Aorta (tissue), 5 donors: ENCODE data around the gene THRB. TPM values are rescaled to one million over a fixed set of nuclear protein-coding genes. Genes with fewer than 3 reads are reported as not detected.
A peak's percentile ranks its signal among the peaks of the same experiment; 100 is the strongest.

Experiments used
- ATAC-seq: fragments of 200-7000 bp; cut with Tn5 transposase; one replicate; pipeline ENCODE4 v1.9.1; 2022; ENCODE audit warnings: moderate library complexity; ENCODE audit not compliant: low FRiP score
- DNase-seq, 2 donors: peaks; one replicate each; pipeline ENCODE4 v3.0.0-alpha.2; 2020
- H3K27ac ChIP-seq, 2 donors: one replicate each; pipeline ENCODE4 v1.5.1; 2013; ENCODE audit warnings: low read length in 2 of 2, mild to moderate bottlenecking in 2 of 2, moderate library complexity in 2 of 2, control low read depth in 1 of 2, inconsistent platforms in 1 of 2, low read depth in 1 of 2
- H3K27me3 ChIP-seq, 2 donors: one replicate each; pipeline ENCODE4 v1.6.1; 2013; ENCODE audit warnings: control low read depth in 1 of 2, low read length in 1 of 2, mild to moderate bottlenecking in 1 of 2, moderate library complexity in 1 of 2; ENCODE audit not compliant: insufficient read depth in 2 of 2, control insufficient read depth in 1 of 2
- H3K36me3 ChIP-seq, 2 donors: one replicate each; pipeline ENCODE4 v1.6.1; 2013; ENCODE audit warnings: control low read depth in 1 of 2, low read length in 1 of 2, mild to moderate bottlenecking in 1 of 2; ENCODE audit not compliant: insufficient read depth in 2 of 2, control insufficient read depth in 1 of 2
- H3K4me1 ChIP-seq, 2 donors: one replicate each; pipeline ENCODE4 v1.6.1; 2013; ENCODE audit warnings: low read length in 2 of 2, control low read depth in 1 of 2, mild to moderate bottlenecking in 1 of 2, moderate library complexity in 1 of 2; ENCODE audit not compliant: insufficient read depth in 2 of 2, control insufficient read depth in 1 of 2
- H3K4me3 ChIP-seq, 2 donors: one replicate each; pipeline ENCODE4 v1.5.1; 2013; ENCODE audit warnings: low read length in 2 of 2, control low read depth in 1 of 2, mild to moderate bottlenecking in 1 of 2
- H3K9me3 ChIP-seq: one replicate; pipeline ENCODE4 v1.6.1; 2013; ENCODE audit warnings: mild to moderate bottlenecking, low read length; ENCODE audit not compliant: control insufficient read depth
- WGBS, 2 donors: extraction: QIAGEN DNeasy Blood & Tissue Kit; methylation state at CpG; one replicate each; pipeline ENCODE4 v1.1.7; 2013; 5-methylcytosine and 5-hydroxymethylcytosine counted together
- intact Hi-C, 2 donors: fragments of 100-400 bp; cut with DNase I; formaldehyde crosslinking; loops; one replicate each; pipeline versions ENCODE4 v1.14.2 to v1.15.0; 2022
- polyA plus RNA-seq, 2 donors: library from polyadenylated mRNA; stranded (reverse); fragments of 200-250 nt; gene quantifications; one replicate each; pipeline ENCODE4 v1.2.3, GENCODE V29; 2013
- total RNA-seq, 2 donors: library from RNA; stranded (reverse); fragmentation: NEBNext Ultra II Directional; extraction: Animal tissue kit (Norgen Biotek cat#: 25700); gene quantifications; one replicate each; pipeline ENCODE4 v1.2.1, GENCODE V29; 2021
- donor health status: healthy with polysubstance abuse.
- donor health status: Bipolar disorder and iron deficiency.
- donor health status: DM: no; HTN: no; CAD: no.
- donor health status: DM: no; HTN: no; CAD: no.
- donor health status: DM: yes; HTN: yes; CAD: no.

Gene THRB
- total and polyA plus RNA-seq, 4 donors, result 20.2 to 77.9 (median 42.8) TPM

- intact Hi-C loops, result loop anchor here in 1 of 2 donors (5.0 to 10.0 kb wide), 2 partner anchors 133 to 320 kb away; no protein-coding TSS in a partner anchor
- DNase-seq, result no peak
- peak overlapping the region in 1 of 2 donors; percentile 70 for H3K27ac ChIP-seq
- H3K9me3 ChIP-seq, result no peaks in the 10 kb centered on the region
- WGBS, 2 donors, result 89 to 93% methylated on average over 1 of the region's 1 CpG
- no peaks in the 10 kb centered on the region for H3K36me3 ChIP-seq
- H3K4me3 ChIP-seq, result no peak overlapping the region
- H3K27me3 ChIP-seq, result no peaks in the 10 kb centered on the region
- peaks cover 9 to 18% of the 10 kb centered on the region in 2 donors for H3K4me1 ChIP-seq
- no peak for ATAC-seq
Measured at GRCh38 chr3:24364359-24364758, 130.3 kb downstream of the THRB start.

DNA sequence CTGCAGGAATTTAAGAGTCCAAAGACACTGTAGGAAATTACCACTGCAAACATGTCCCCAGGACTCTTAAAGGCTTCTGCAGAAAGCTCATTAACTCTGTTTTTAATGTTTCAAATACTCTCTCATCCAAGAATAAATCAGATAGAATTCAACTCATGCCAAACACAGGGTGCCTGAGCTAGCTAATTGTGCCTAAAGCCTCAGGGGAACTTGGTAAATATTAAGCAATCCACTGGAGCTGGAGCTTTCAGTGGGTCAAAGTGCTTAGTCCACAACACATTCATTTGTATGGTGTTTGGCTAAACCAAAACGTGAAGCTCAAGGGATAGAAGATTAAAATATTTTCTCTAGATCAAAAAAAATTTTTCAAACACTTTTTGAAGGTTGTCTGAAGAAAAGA is 131.4 kb downstream of the THRB start:
- 3 to 5% methylated on average over 1 of the region's 1 CpG for WGBS, 2 donors
- ATAC-seq, result peak; percentile 42
- Histone ChIP-seq H3K27ac (peak overlapping the region; percentile 44 to 57), H3K4me3 (no peak overlapping the region), H3K4me1 (peaks cover 13 to 19% of the 10 kb centered on the region in 2 donors), H3K36me3 (no peaks in the 10 kb centered on the region), H3K27me3 (no peaks in the 10 kb centered on the region), H3K9me3 (no peaks in the 10 kb centered on the region)
- DNase-seq, result no peak
- intact Hi-C loops, result loop anchor here in 1 of 2 donors (5.0 to 10.0 kb wide), 2 partner anchors 134 to 322 kb away; no protein-coding TSS in a partner anchor

- H3K27ac ChIP-seq, result peak overlapping the region in 1 of 2 donors; percentile 59
- H3K4me3 ChIP-seq, result no peak overlapping the region
- peaks cover 11 to 14% of the 10 kb centered on the region in 2 donors for H3K4me1 ChIP-seq
- no peaks in the 10 kb centered on the region for H3K9me3 ChIP-seq
- ATAC-seq (no peak), DNase-seq (no peak)
- intact Hi-C loops, result loop anchor here in 1 of 2 donors (5.0 to 10.0 kb wide), 2 partner anchors 136 to 323 kb away; no protein-coding TSS in a partner anchor
- no peaks in the 10 kb centered on the region for H3K27me3 ChIP-seq
- 70 to 76% methylated on average over 2 of the region's 2 CpGs for WGBS, 2 donors
- H3K36me3 ChIP-seq, result no peaks in the 10 kb centered on the region
Measured at GRCh38 chr3:24361623-24362022, 133.0 kb downstream of the THRB start.

DNA sequence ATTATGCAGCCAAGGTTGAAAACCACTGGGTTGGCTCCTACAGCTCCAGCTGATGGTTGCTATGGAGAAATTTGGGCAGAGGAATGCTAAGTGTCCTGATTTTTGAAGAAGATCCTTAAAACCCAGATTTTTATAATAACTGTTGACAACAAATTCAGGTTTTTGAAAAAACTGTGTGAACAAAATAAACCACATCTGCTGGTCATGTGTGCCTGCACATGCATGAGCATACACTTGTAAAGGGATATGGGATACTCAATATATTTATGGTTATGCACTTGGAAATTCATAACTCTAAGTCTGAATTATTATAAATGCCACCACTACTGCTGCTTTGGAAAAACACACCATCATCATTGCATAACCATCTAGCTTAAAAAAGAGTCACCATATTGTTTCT is 133.7 kb downstream of the THRB start:
- intact Hi-C loops, result loop anchor here in 1 of 2 donors (5.0 to 10.0 kb wide), 2 partner anchors 136 to 324 kb away; no protein-coding TSS in a partner anchor
- peaks cover 13 to 20% of the 10 kb centered on the region in 2 donors for H3K4me1 ChIP-seq
- DNase-seq, result no peak
- no peak overlapping the region for H3K4me3 ChIP-seq
- H3K9me3 ChIP-seq, result no peaks in the 10 kb centered on the region
- no peaks in the 10 kb centered on the region for H3K27me3 ChIP-seq
- no peak overlapping the region for H3K27ac ChIP-seq
- no peaks in the 10 kb centered on the region for H3K36me3 ChIP-seq
- no peak for ATAC-seq

DNA sequence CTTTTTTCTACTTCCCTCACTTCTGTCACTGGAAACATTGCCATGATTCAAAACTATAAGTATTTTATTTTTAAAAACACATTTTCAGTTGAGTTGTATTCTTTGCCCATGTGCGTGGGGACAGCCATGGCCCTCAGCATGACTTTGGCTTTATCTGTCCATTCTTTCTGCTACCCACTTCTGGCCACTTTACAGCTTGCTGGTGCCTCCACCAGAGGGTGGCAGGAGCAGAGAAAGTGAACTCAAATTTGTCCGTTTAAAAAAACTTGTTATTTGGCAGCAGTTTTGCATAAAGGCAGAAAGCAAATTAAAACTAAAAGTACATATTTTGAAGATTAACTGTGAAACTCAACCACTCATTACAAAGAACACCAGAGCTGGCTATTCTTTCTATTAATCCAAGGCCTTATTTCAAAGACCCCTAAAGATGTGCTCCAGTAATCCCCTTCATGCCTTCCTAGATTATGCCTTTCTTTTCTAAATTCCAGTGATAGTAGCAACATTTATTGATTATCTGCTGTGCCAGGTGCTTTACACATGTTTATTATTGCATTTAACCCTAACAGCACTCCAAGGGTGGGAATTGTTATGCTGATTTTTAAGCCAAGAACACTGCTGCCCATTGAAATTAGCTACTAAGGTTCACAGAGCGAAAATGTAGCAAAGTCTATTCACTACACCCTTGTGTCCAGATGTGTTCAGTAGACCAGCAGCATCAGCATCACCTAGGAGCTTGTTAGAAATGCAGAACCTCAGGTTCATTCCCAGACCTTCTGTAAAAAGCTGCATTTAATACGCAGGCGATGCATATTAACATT is 134.8 kb downstream of the THRB start:
- no peaks in the 10 kb centered on the region for H3K36me3 ChIP-seq
- DNase-seq (no peak), ATAC-seq (no peak)
- intact Hi-C loops, result loop anchor here in 1 of 2 donors (5.0 to 10.0 kb wide), 2 partner anchors 137 to 325 kb away; no protein-coding TSS in a partner anchor
- H3K9me3 ChIP-seq, result no peaks in the 10 kb centered on the region
- no peak overlapping the region for H3K4me3 ChIP-seq
- peak overlapping the region; percentile 57 to 60 for H3K27ac ChIP-seq
- peaks cover 13 to 20% of the 10 kb centered on the region in 2 donors for H3K4me1 ChIP-seq
- 52 to 58% methylated on average over 5 of the region's 5 CpGs for WGBS, 2 donors
- H3K27me3 ChIP-seq, result no peaks in the 10 kb centered on the region

DNA sequence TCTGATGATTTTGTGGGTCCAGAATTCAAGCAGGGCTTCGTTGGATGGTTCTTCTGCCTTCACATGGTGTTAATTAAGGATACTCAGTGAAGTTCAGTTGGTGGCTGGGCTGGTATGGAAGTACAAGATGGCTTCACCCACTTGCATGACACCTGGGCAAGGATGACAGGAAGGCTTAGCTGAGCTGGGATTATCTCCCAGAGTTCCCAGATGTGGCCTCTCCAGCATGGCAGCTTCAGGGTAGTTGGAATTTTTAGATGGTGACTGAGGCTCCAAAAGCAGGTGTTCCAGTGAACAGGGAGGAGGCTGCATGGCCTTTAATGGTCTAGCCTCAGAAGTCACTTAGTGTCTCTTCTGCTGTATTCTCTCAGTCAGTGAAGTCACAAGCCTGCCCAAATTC is 135.5 kb downstream of the THRB start:
- peak overlapping the region; percentile 76 to 88 for H3K27ac ChIP-seq
- intact Hi-C loops, result no loop called here
- H3K4me3 ChIP-seq, result no peak overlapping the region
- H3K9me3 ChIP-seq, result no peaks in the 10 kb centered on the region
- H3K27me3 ChIP-seq, result no peaks in the 10 kb centered on the region
- no peaks in the 10 kb centered on the region for H3K36me3 ChIP-seq
- WGBS, 2 donors, result 80 to 87% methylated on average over 1 of the region's 1 CpG
- ATAC-seq, result no peak
- no peak for DNase-seq
- H3K4me1 ChIP-seq, result peaks cover 14 to 20% of the 10 kb centered on the region in 2 donors

- no peak overlapping the region for H3K27ac ChIP-seq
- ATAC-seq, result no peak
Measured at GRCh38 chr3:24357635-24358034, 137.0 kb downstream of the THRB start.

GRCh38 chr3:24355806-24356205 is 138.8 kb downstream of the THRB start:
- Histone ChIP-seq H3K9me3 (no peaks in the 10 kb centered on the region), H3K27ac (peak overlapping the region; percentile 57 to 84), H3K4me3 (no peak overlapping the region), H3K4me1 (peaks cover 18% of the 10 kb centered on the region in 2 donors), H3K36me3 (no peaks in the 10 kb centered on the region), H3K27me3 (no peaks in the 10 kb centered on the region)
- intact Hi-C loops, result no loop called here
- DNase-seq (no peak), ATAC-seq (no peak)

More at GRCh38 chr3:24357635-24358034, 137.0 kb downstream of the THRB start:
- Histone ChIP-seq H3K36me3 (no peaks in the 10 kb centered on the region), H3K27me3 (no peaks in the 10 kb centered on the region), H3K4me1 (peaks cover 17 to 18% of the 10 kb centered on the region in 2 donors), H3K4me3 (no peak overlapping the region), H3K9me3 (no peaks in the 10 kb centered on the region)
- DNase-seq, result no peak
- intact Hi-C loops, result no loop called here
- 22 to 24% methylated on average over 6 of the region's 6 CpGs for WGBS, 2 donors

DNA sequence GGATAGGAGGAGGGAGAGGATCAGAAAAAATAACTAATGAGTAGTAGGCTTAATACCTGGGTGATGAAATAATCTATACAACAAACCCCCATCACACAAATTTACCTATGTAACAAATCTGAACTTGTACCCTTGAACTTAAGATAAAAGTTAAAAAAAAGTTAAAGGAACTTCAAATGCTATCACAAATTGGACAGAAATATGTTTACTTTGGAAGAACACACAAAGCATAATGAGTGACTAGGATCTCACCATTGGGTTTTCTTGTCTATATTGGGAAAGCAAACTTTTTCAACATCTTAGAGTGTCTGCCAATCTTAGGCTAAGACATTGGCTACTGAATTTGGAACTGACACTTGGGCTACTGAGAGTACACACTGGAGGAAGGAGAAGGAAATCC is 140.4 kb downstream of the THRB start:
- Histone ChIP-seq H3K4me3 (no peak overlapping the region), H3K27me3 (no peaks in the 10 kb centered on the region), H3K27ac (no peak overlapping the region), H3K4me1 (peaks cover 15 to 17% of the 10 kb centered on the region in 2 donors), H3K9me3 (no peaks in the 10 kb centered on the region), H3K36me3 (no peaks in the 10 kb centered on the region)
- DNase-seq, result no peak
- intact Hi-C loops, result loop anchor here in 1 of 2 donors (5.0 kb wide), 1 partner anchor 38 kb away; no protein-coding TSS in a partner anchor
- ATAC-seq, result no peak
